ENCODE data around the gene KCTD1. TPM values are rescaled to one million over a fixed set of nuclear protein-coding genes. Genes with fewer than 3 reads are reported as not detected.

Gene KCTD1
- total and polyA plus RNA-seq, 2 of the 8 experiments (the other 6 are each of a cell fraction or from before 2014, with no cell fraction given) = 7.7 to 14.0 TPM

DNA sequence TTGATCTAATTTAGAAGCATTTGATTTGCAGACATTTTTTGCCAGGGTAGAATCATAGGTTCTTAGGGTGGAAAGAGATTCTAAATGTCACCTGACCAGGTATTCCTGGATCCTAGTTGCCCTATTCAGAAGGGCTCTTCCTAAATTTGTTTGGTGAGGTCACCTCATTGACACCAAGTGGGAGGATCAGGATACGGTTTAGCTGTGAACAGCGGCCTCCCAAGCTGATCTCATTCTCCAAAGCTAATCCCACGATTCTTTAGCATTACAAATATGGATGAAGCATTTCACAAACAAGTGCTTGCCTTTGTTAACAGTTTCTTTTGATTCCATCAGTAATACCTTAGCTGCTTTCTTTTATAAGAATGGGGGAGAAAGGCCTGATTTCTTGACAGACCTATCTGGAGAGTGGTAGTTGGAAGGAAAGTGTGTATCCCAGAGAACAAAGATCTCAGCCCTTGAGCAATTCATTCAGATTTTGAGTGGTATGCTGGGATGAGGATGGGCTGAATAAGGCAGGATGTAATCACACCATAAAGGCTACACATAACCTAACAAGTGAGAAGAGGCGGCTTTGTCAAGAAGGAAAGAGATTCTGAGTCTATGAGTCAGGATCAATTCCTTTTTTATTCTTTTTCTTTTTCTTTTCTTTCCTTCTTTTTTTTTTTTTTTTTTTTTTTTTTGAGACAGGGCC is 16.6 kb downstream of the KCTD1 start:
- no peaks in the 10 kb centered on the region for H3K9me3 ChIP-seq (ENCODE audit: insufficient read depth in 2 of 2, low read depth in 1 of 2, low read length in 1 of 2)
- H3K56ac ChIP-seq (replicated peaks; ENCODE audit: insufficient read length, low read depth, low read length) = no peak overlapping the region
- H3K79me2 ChIP-seq (ENCODE audit: control insufficient read depth in 1 of 2, insufficient read depth in 2 of 2, low read length in 2 of 2) = peaks cover 0 to 6% of the 10 kb centered on the region in 2 experiments; a peak in 1 of 4 replicates
- H2BK120ac ChIP-seq (replicated peaks; ENCODE audit: low read depth, low read length) = no peak overlapping the region
- 62% methylated on average over 4 of the region's 4 CpGs; no CpG with 5 or more reads in 1 of the 2 experiments for WGBS, 2 experiments (ENCODE audit: extremely low coverage in 1 of 2, insufficient coverage in 1 of 2, insufficient read length in 1 of 2, insufficient replicate concordance in 2 of 2, low coverage in 1 of 2, low lambda C conversion rate in 2 of 2, missing lambda C conversion rate in 1 of 2)
- H2AK5ac ChIP-seq (ENCODE audit: low read depth, low read length) = 0 out of 2 replicates have a peak overlapping the region, but pooled peaks have one; percentile 66
- FAIRE-seq (no peak), DNase-seq (ENCODE audit: low read depth in 1 of 2, low spot score in 2 of 2) (no peak)
- no peak overlapping the region for H4K8ac ChIP-seq (ENCODE audit: extremely low read depth, insufficient read depth, low read length)
- H2AFZ ChIP-seq (ENCODE audit: low read length) = no peak overlapping the region
- no peaks in the 10 kb centered on the region for H3K23me2 ChIP-seq (ENCODE audit: low read depth, low read length)
- H2BK12ac ChIP-seq (ENCODE audit: low read depth, low read length) = no peak overlapping the region
- no peak overlapping the region for H2BK5ac ChIP-seq (ENCODE audit: low read depth, low read length)
- H3K27me3 ChIP-seq (replicated peaks in 1 of 4; ENCODE audit: control insufficient read depth in 3 of 4, extremely low read depth in 1 of 4, insufficient read depth in 3 of 4, low read length in 3 of 4) = no peaks in the 10 kb centered on the region
- ChIA-PET POLR2A (ENCODE audit: partially characterized antibody) (interaction anchor here (0.6 to 1.1 kb wide), 2 partner anchors 15 to 33 kb away, joined by 3 read pairs; no protein-coding TSS in a partner anchor), CTCF (ENCODE audit: partially characterized antibody) (interaction anchor here (1.0 to 1.3 kb wide), 5 partner anchors 10 to 76 kb away, joined by 3 to 5 read pairs (median 3); no protein-coding TSS in a partner anchor)
- H2BK20ac ChIP-seq (ENCODE audit: low read length) = no peak overlapping the region; the same call in 1 of the 2 replicates
- no peak overlapping the region for H3K9ac ChIP-seq (replicated peaks in 1 of 4; ENCODE audit: extremely low read depth in 1 of 4, low read depth in 3 of 4, low read length in 3 of 4)
- no peak overlapping the region for H3K27ac ChIP-seq (ENCODE audit: low read depth, low read length)
- H3K4me2 ChIP-seq (ENCODE audit: insufficient read depth in 1 of 2, low read depth in 2 of 2, low read length in 2 of 2) = no peak overlapping the region
- H3K79me1 ChIP-seq (ENCODE audit: low read depth, low read length) = no peaks in the 10 kb centered on the region
- H3K4ac ChIP-seq (replicated peaks; ENCODE audit: insufficient read length, low read depth, low read length) = no peak overlapping the region
- no peak overlapping the region for H2BK15ac ChIP-seq (ENCODE audit: low read length)
- H3K18ac ChIP-seq (ENCODE audit: extremely low read depth, low read length) = no peak overlapping the region
- no peak overlapping the region for H3K23ac ChIP-seq (ENCODE audit: insufficient read length)
- peaks cover 4 to 14% (median 6%) of the 10 kb centered on the region in 4 experiments; a peak in 6 of 7 replicates for H3K4me1 ChIP-seq (replicated peaks in 1 of 4; ENCODE audit: control insufficient read depth in 3 of 4, insufficient read depth in 4 of 4, low read length in 3 of 4)
- no peak overlapping the region for H3K4me3 ChIP-seq (ENCODE audit: extremely low read depth in 1 of 4, insufficient read depth in 2 of 4, low read depth in 3 of 4, low read length in 4 of 4)
- no peak overlapping the region for H4K5ac ChIP-seq (ENCODE audit: insufficient read length, low read depth, low read length)
- H3K14ac ChIP-seq (ENCODE audit: insufficient read length) = no peak overlapping the region
- H3K36me3 ChIP-seq (ENCODE audit: control insufficient read depth in 2 of 4, insufficient read depth in 4 of 4, low read length in 3 of 4) = no peaks in the 10 kb centered on the region
- H4K20me1 ChIP-seq (replicated peaks in 1 of 2; ENCODE audit: control insufficient read depth in 1 of 2, insufficient read depth in 2 of 2, low read length in 2 of 2) = no peaks in the 10 kb centered on the region
- no peak overlapping the region for H4K91ac ChIP-seq (replicated peaks; ENCODE audit: insufficient read length, low read length)
- TF ChIP-seq RNF2 (IDR thresholded peaks at IDR 0.05; ENCODE audit: borderline replicate concordance, low read depth, low read length, missing control alignments, poor library complexity, severe bottlenecking) (no peak), SP2 (IDR thresholded peaks at IDR 0.05; ENCODE audit: low read length) (no peak), CTBP2 (IDR thresholded peaks at IDR 0.05; ENCODE audit: borderline replicate concordance, insufficient read depth, insufficient read length, low read length) (no peak), CHD2 (IDR thresholded peaks at IDR 0.05; ENCODE audit: low read length) (no peak), FOSL1 (IDR thresholded peaks at IDR 0.05; ENCODE audit: insufficient read depth, low read depth, low read length) (no peak), HDAC2 (IDR thresholded peaks at IDR 0.05; ENCODE audit: borderline replicate concordance in 1 of 2, low read depth in 2 of 2, low read length in 2 of 2) (no peak), BRCA1 (IDR thresholded peaks at IDR 0.05; ENCODE audit: low read depth, low read length) (no peak), TEAD4 (IDR thresholded peaks at IDR 0.05; ENCODE audit: low read depth, low read length) (no peak), POLR2A (IDR thresholded peaks at IDR 0.05; ENCODE audit: control extremely low read depth in 1 of 2, low read depth in 2 of 2, low read length in 2 of 2) (no peak)
- TF ChIP-seq, protein P1, sequence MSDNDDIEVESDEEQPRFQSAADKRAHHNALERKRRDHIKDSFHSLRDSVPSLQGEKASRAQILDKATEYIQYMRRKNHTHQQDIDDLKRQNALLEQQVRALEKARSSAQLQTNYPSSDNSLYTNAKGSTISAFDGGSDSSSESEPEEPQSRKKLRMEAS (IDR thresholded peaks at IDR 0.05) = no peak
- TF ChIP-seq, protein P2, sequence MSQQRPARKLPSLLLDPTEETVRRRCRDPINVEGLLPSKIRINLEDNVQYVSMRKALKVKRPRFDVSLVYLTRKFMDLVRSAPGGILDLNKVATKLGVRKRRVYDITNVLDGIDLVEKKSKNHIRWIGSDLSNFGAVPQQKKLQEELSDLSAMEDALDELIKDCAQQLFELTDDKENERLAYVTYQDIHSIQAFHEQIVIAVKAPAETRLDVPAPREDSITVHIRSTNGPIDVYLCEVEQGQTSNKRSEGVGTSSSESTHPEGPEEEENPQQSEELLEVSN (IDR thresholded peaks at IDR 0.05) = no peak

Measured in H1 (cell line).